Caki2 (cell line): ENCODE measurements around the gene CRLF1. TPM values are rescaled to one million over a fixed set of nuclear protein-coding genes. Genes with fewer than 3 reads are reported as not detected.
"Not testable (repeated sequence)": the region's sequence is repeated elsewhere in the genome, so short reads cannot be mapped to it uniquely, and the experiment has no call there.

Experiments used
- DNase-seq: peaks from one replicate; pipeline ENCODE4 v3.0.0-alpha.2; 2015; ENCODE audit warnings: low read depth
- in situ Hi-C: cut with HindIII; loops from 2 replicates; pipeline ENCODE4 v1.10.0; 2016; ENCODE audit warnings: low sequenced_read_pairs, low pct_unique_long_range_greater_than_20kb, mixed read lengths
- total RNA-seq: library from RNA; depleted of rRNA; stranded (reverse); fragments of >200 nt; shearing (Covaris generic); gene quantifications from 2 replicates; pipeline ENCODE4 v1.2.3, GENCODE V29; 2014; ENCODE audit warnings: low replicate concordance

Gene CRLF1
- total RNA-seq, 1 experiment from 2014 or later, result 51.0 TPM

DNA sequence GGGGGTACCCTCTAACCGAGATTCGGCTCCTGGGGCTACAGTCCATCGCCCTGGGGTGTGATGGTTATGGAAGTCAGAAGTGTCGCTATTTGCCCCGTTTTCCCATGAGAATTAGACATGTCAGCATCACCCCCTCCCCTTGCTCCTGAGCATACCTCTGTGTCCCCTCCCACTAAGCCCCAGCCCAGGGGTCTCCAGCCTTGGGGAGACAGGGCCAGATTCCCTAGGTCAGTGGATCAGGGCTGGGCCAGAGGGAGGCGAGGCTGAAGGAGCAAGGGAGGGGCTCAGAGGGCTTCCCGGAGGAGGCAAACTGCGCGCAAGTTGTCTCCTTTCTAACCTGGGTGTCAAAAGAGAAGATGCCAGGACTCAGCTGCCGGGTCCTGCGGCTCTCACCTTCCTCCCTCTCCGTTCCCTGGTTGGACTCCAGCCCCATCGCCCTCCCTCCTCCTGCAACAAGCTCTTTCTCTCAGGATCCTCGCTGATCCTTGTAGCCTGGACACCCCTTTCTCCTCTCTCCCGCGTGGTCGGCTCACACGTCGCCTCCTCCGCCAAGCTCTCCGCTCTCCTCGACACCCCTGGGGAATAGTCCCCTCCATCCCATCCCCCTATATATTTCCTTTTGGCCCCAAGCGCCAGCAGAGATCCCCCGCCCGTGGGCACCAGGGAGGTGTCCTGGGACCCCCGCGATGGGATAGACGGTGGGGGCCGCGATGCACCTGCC lies 5.6 kb upstream of the CRLF1 start:
- no peak for DNase-seq
- in situ Hi-C loops, result no loop called here

GRCh38 chr19:18611327-18612050 lies 4.9 kb upstream of the CRLF1 start:
- no peak for DNase-seq
- in situ Hi-C loops, result no loop called here

DNA sequence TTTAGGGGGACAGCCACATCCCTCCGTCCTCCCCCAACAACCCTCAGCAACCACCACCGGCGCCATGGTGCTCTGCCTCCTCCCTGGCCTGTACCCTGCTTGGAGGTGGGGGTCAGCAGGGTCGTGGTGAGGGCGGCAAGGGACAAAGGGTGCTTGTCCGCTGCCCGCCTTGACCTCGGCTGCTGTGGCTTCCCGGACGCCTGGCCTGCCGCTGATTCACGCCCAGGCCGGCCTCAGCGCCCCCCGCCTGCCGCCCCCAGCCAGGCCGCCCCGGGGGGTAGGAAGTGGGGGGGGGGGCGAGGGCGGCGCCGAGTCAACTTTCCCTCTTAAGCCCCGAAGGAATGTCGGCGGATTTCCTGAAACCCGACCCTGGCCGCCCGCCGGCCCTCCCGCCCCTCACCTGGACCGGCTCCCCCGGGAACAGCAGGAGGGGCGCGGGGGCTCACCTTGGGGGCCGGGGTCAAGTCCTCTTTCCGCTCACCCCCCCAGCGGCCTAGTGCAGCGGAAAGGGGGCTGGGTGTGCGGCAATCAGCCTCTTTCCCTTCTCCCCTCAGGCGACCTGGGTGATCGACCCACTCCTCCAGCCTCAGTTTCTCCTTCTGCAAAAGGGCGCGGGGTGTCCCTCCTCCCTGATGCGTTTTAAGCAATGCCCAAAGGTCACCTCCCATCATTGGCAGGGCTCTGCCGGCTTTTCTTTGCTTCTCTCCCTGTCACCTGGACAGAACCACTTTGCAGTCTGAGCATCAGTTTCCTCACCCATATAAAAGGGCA lies 4.1 kb upstream of the CRLF1 start:
- in situ Hi-C loops, result no loop called here
- no peak for DNase-seq

DNA sequence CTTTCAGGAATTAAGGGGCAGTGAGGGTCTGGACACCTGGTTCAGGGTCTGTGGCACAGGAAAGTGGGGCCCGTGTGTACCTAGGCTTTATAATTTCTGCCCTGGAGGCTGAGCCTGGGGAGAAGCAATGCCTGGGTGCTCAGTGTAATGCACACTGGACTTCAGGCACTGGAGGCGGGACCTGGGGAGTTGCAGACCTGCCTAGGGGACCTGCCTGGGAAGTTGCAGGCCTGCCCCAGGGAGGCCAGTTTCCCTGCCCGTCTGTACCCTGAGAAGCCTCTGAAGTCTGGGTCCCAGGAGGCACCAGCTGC lies 3.6 kb upstream of the CRLF1 start:
- DNase-seq, result no peak
- in situ Hi-C loops, result no loop called here

DNA sequence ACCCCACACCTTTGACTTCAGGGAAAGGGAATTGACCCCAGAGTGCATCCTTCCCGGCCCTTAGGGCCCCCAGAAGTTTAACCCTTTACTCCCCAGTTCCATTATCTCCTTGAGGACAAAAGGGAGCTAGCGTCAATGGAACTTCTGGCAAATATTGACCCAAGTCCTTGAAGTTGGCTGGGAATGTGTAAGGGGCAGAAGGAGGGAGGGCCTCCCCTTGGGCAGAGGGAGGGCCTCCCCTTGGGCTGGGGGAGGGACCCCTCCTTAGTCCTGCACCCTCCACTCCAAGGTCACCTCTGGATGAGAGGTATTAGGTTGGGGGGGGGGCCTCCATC lies 3.1 kb upstream of the CRLF1 start:
- no peak for DNase-seq
- in situ Hi-C loops, result no loop called here

DNA sequence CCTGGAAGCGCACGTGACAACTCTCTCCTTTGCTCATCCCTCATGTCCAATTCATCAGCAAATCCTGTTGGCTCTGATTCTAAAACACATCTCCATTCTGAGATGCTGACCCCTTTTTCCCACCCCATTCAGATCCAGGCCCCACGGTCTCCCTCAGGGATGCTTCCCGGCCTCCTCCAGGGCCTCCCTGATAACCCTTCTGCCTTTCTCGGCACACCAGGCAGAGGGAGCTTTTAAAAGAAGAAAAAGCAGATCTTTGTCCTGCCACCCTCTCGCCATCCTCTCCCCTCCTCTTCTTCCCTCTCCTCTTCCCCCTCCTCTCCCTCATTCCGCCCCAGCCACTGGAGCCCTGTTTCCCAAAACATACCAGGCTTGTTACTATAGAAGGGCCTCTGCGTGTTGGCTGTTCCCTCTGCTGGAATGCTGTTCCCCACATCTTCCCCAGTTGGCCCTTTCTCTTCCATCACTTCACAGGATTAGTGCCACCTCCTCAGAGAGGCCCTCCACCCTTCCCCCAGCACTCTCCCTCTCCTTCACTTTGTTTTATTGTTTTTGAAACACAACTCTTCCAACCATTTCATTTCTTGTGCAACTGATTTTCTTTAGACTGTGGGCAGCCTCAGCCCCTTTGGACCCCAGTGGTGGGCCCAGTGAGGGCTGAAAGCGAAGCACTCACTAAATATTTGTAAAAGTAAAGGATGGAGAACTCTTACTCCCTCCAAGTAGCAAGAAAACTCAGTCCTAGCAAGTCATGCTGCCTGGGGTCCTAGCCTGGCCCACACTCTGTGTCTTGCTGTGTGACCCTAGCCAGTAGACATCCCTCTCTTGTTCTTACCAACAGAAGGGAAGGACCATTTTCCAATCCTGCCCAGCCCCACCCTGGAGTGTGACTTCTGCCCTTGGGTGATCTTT lies 2.5 kb upstream of the CRLF1 start:
- no peak for DNase-seq
- in situ Hi-C loops, result no loop called here

GRCh38 chr19:18608102-18608804 lies 1.7 kb upstream of the CRLF1 start:
- in situ Hi-C loops, result no loop called here
- no peak for DNase-seq

- in situ Hi-C loops, result no loop called here
Observed at GRCh38 chr19:18607226-18608101, 865 bp upstream of the CRLF1 start.

DNA sequence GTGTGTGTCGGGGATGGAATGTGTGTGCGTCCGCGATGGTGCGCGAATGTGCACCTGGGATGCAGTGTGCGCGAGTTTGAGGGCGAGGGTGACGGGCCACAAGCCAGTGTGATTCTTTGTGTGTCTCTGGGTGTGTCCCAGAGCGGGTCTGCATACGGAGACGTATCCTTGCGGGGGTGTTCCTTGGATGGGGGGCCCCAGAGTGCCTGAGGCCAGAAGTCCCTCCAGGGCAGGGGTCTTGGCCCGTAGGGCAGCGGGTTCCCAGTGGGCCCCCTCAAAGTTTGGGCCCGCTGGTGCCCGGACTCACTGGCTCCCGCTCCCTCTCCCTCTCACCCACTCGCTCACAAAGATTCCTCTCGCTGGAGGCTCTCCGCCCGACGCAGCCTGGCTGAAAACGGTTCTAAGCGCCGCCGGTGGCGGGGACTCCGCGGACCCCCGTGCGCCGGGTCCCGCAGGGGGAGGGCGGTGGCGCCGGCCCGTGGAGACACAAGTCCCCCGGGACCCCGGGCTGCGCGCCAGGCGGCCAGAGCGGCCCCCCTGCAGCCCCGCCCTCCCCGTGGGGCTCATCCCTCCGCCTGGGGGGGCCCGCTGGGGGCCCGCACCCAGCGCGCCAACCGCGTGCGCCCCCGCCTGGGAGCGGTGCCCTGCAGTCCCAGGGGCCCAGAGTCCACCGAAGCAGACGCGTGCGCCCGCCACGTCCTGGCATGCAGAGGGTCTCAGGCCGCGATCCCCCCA lies 886 bp downstream of the CRLF1 start:
- no peak for DNase-seq
- in situ Hi-C loops, result no loop called here

More at GRCh38 chr19:18607226-18608101, 865 bp upstream of the CRLF1 start:
- DNase-seq, result no peak

DNA sequence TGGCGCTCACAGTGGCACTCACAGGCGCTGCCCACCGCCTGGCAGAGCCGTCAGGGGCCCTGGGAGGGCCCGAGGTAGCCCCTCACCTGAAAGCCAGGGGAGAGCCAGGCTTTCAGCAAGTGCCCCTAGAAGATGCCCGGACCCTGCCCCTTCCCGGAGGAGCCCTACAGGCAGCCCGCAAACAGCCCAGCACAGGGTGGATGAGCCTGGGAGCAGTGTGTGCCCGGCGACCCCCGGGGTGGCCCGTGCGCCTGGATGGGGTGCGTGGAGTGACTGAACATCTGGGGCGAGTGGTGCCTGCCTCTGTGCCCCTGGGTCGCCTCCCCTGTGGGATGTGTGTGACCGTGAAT lies 1.4 kb downstream of the CRLF1 start:
- DNase-seq, result no peak
- in situ Hi-C loops, result no loop called here

- in situ Hi-C loops, result no loop called here
- no peak for DNase-seq
Observed at GRCh38 chr19:18604820-18605159, 1.8 kb downstream of the CRLF1 start.

DNA sequence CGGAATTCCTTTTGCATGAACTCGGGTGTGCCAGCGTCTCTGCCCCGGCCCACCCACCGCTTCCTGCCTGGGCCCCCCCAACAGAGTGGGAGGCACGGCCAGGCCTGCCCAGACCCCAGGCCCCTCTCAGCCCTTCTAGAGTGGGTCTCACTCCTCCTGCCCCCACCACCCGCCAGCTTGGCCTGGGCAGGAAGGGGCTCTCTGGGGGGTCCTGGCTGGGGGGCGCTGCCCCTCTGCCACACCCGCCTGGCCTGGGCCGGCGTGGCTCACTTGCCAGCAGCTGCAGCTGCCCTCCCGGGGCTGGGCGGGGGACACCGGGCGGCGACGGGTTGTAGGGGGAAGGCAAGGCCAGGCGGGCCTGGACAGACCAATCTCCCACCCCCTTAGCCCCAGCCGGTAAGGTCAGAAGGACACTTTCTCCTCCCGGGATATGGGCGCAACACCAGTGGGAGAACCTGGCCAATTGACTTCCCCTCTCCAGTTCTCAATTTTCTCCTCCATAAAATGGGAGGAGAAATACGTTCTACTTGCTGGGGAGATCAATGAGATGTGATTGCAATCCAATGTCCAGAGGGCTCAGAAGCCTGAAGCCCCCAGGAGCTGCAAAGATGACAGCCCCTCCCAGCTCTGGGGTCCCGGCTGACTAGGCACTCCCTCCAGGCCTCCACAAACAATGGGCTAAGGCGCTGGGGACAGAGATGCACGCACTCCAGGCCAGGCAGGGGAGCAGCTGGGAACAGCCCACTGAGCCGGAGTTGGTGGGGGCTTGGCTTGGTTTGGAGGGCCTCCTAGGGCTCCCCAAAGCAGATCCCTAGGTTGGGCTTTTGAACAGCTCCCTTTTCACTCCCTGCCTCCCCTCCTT lies 2.4 kb downstream of the CRLF1 start:
- in situ Hi-C loops, result no loop called here
- no peak for DNase-seq

DNA sequence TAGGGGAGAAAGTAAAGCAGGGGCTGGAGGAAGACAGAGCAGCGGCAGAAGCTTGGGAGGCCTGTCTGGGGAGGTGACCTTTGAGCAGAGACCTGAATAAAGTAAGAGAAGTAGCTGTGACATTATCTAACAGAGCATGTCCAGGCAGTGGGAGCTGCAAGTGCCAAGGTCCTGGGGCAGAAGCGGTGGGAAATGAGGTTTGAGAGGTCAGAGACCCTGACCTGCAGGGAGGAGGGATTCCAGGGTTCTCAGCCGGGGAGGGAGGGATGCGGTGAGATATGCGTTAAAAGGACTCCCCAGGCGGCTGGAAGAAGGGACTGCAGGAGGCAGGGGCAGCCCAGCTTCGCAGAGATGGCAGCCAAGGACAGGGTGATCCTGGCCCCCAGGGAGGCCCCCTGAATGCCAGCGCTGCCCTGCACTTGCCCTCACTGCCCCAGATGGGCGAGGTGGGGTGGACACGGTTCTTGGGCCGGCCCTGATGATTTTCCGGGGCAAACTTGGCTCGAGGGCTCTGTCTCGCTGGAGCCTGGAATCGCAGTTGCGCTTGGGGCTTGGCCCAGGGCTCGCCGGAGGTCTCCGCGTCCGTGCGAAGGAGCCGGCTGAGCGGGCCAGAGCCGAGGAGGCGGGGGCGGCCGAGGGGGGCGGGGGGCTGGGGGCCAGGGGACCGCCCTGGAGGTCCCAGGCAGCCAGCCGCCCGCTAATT lies 3.2 kb downstream of the CRLF1 start:
- no peak for DNase-seq
- in situ Hi-C loops, result no loop called here

GRCh38 chr19:18601875-18602274 lies 4.7 kb downstream of the CRLF1 start:
- in situ Hi-C loops, result no loop called here

DNA sequence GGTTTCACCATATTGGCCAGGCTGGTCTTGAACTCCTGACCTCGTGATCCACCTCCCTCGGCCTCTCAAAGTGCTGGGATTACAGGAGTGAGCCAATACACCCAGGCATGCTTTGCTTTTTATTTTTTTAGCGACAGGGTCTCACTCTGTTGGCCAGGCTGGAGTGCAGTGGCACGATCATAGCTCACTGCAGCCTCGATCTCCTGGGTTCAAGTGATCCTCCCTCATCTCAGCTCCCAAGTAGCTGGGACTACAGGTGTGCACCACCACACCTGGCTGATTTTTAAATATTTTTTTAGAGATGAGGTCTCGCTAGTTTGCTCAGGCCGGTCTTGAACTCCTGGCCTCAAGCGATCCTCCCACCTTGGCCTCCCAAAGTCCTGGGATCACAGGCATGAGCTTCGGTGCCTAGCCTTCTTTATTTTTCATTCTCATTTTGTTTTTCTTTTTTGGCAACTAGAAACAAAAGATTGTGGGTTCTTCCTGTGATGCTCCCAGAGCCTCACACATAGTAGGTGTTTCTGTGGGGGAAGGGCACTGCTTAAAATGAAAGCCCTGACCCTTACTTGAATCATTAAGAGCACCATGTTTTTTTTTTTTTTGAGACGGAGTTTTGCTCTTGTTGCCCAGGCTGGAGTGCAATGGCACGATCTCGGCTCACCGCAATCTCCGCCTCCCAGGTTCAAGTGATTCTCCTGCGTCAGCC lies 5.8 kb downstream of the CRLF1 start:
- in situ Hi-C loops, DNase-seq: not testable (repeated sequence)

More at GRCh38 chr19:18601875-18602274, 4.7 kb downstream of the CRLF1 start:
- DNase-seq, result no peak
